Muscle layer of colon (tissue), 2 donors: Measurements from ENCODE around the gene IFT20.
"Not testable (repeated sequence)": the region's sequence is repeated elsewhere in the genome, so short reads cannot be mapped to it uniquely, and the experiment has no call there.

Experiments used
- H3K27ac ChIP-seq: one replicate; pipeline ENCODE4 v1.7.0; 2013; ENCODE audit warnings: low read depth, mild to moderate bottlenecking, low read length, moderate library complexity
- H3K27me3 ChIP-seq, 2 donors: one replicate each; pipeline ENCODE4 v1.7.0; 2013; ENCODE audit warnings: low read length in 2 of 2, mild to moderate bottlenecking in 2 of 2; ENCODE audit not compliant: insufficient read depth in 2 of 2, control insufficient read depth in 1 of 2
- H3K36me3 ChIP-seq: one replicate; pipeline ENCODE4 v1.7.0; 2013; ENCODE audit warnings: mild to moderate bottlenecking, low read length; ENCODE audit not compliant: insufficient read depth
- H3K4me1 ChIP-seq: one replicate; pipeline ENCODE4 v1.7.0; 2013; ENCODE audit warnings: mild to moderate bottlenecking, low read length; ENCODE audit not compliant: insufficient read depth
- H3K4me3 ChIP-seq, 2 donors: one replicate each; pipeline ENCODE4 v1.7.0; 2013; ENCODE audit warnings: low read length in 2 of 2, low read depth in 1 of 2, mild to moderate bottlenecking in 1 of 2, moderate library complexity in 1 of 2
- H3K9ac ChIP-seq: one replicate; pipeline ENCODE4 v1.7.0; 2013; ENCODE audit warnings: low read length
- H3K9me3 ChIP-seq: one replicate; pipeline ENCODE4 v1.7.0; 2013; ENCODE audit warnings: mild to moderate bottlenecking, low read length
- donor health status: abdominal sarcoma.
- donor health status: Adenocarcinoma of cecum.

IFT20 gene

GRCh38 chr17:28317966-28318758 is 17.1 kb downstream of the IFT20 start:
- Histone ChIP-seq H3K27me3 (no peaks in the 10 kb centered on the region), H3K36me3 (no peaks in the 10 kb centered on the region), H3K4me1 (peaks cover 15% of the 10 kb centered on the region), H3K27ac (no peak overlapping the region), H3K9ac (no peak overlapping the region), H3K4me3 (peak overlapping the region; percentile 64 to 78), H3K9me3 (no peaks in the 10 kb centered on the region)

- Histone ChIP-seq H3K36me3 (no peaks in the 10 kb centered on the region), H3K4me3 (no peak overlapping the region), H3K4me1 (peaks cover 15% of the 10 kb centered on the region), H3K9me3 (no peaks in the 10 kb centered on the region), H3K9ac (no peak overlapping the region), H3K27ac (no peak overlapping the region), H3K27me3 (no peaks in the 10 kb centered on the region)
Measured at GRCh38 chr17:28317099-28317965, 17.9 kb downstream of the IFT20 start.

DNA sequence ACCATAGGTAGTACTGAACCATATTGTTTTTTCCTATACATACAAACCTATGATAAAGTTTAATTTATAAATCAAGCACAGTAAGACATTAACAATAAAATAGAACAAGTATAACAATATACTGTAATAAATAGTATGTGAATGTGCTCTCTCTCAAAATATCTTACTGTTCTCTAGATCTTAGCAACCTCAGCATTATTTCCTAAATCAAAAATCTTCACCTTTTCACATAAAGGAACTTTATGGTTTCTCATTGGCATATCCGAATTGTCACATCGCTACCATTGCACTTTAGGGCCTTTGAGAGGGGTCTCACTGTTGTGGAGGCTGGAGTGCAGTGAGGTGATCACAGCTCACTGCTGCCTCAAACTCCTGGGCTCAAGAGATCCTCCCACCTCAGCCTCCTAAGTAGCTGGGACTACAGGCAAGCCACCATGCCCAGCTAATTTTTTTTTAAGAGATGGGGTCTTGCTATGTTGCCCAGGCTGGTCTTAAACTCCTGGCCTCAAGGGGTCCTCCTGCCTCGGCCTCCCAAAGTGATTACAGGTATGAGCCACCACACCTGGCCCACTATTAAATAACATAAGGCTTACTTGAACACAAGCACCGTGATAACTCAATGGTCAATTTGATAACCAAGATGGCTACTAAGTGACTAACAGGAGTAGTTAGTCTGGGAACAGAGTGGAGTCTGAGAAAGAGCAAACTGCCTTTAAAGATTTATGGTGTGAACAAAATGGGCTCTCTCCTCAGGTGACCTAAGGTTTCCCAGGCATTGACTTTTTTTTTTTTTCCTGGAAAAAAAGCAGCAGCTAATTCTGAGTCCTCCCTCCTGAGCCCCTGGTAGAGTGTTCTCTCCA is 19.2 kb downstream of the IFT20 start:
- no peaks in the 10 kb centered on the region for H3K36me3 ChIP-seq
- no peak overlapping the region for H3K27ac ChIP-seq
- H3K9me3 ChIP-seq: no peaks in the 10 kb centered on the region
- H3K9ac ChIP-seq: no peak overlapping the region
- peaks cover 15% of the 10 kb centered on the region for H3K4me1 ChIP-seq
- no peak overlapping the region for H3K4me3 ChIP-seq
- no peaks in the 10 kb centered on the region for H3K27me3 ChIP-seq

DNA sequence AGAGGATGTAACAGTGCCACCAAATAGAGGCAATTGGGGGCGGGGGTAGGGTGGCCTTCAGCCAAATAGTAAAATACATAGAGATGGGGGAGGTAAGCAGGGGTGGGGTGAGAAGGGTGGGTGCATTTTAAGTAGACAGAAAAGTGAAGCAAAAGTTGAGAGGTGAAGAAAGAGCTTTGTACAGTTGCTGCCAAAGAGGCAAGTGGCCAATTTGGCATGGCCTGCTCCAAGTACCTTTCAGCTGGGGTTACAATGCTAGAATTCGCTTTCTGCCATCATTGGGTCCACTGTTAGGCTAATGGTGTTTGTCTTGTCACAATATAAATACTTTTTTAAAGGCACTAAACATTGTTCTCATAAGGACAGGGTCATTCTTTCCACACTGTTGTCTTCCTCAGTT is 21.4 kb downstream of the IFT20 start:
- Histone ChIP-seq H3K27me3 (no peaks in the 10 kb centered on the region), H3K4me3 (no peak overlapping the region), H3K27ac (no peak overlapping the region), H3K9ac (no peak overlapping the region), H3K36me3 (no peaks in the 10 kb centered on the region), H3K4me1 (peaks cover 9% of the 10 kb centered on the region), H3K9me3 (no peaks in the 10 kb centered on the region)

DNA sequence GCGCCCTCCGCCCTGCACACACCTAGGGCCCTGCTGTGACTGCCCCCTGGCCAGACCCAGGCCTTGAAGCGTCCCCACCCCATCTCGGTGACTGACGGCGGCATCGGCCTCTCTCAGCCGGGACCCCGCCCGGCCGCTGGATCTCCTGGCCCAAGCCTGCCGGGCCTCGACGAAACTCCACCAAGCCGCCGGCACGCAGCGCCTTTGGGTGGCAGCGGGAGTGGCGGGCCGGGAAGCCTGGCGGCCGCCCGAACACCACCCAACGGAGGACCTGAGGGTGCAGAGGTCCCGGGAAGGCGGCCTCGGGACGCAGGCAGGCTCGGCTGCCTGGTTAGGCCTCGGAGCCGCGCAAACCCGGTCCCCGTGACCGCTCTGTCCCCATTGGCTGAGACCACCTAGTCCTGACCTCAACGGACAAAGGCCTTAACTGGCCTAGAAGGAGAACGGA is 28.3 kb downstream of the IFT20 start:
- no peak overlapping the region for H3K9ac ChIP-seq
- peaks cover 0 to 9% of the 10 kb centered on the region in 2 donors for H3K27me3 ChIP-seq
- no peaks in the 10 kb centered on the region for H3K4me1 ChIP-seq
- no peaks in the 10 kb centered on the region for H3K9me3 ChIP-seq
- no peaks in the 10 kb centered on the region for H3K36me3 ChIP-seq
- no peak overlapping the region for H3K4me3 ChIP-seq
- no peak overlapping the region for H3K27ac ChIP-seq

DNA sequence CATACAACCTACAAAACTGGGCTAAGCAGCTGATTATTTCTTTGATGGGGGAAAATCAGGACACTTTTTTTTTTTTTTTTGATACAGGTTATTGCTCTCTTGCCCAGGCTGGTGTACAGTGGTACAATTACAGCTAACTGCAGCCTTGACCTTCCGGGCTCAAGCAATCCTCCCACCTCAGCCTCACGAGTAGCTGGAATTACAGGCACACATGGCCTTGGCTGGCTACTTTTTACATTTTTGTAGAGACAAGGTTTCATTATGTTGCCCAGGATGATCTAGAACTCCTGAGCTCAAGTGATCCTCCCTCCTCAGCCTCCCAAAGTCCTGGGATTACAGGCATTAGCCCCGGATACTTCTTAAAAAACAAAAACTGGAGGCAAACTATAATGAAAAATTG is 36.8 kb downstream of the IFT20 start:
- Histone ChIP-seq H3K4me1 (no peaks in the 10 kb centered on the region), H3K9me3 (no peaks in the 10 kb centered on the region), H3K4me3 (no peak overlapping the region), H3K36me3 (no peaks in the 10 kb centered on the region), H3K9ac (no peak overlapping the region), H3K27me3 (no peaks in the 10 kb centered on the region), H3K27ac (no peak overlapping the region)

DNA sequence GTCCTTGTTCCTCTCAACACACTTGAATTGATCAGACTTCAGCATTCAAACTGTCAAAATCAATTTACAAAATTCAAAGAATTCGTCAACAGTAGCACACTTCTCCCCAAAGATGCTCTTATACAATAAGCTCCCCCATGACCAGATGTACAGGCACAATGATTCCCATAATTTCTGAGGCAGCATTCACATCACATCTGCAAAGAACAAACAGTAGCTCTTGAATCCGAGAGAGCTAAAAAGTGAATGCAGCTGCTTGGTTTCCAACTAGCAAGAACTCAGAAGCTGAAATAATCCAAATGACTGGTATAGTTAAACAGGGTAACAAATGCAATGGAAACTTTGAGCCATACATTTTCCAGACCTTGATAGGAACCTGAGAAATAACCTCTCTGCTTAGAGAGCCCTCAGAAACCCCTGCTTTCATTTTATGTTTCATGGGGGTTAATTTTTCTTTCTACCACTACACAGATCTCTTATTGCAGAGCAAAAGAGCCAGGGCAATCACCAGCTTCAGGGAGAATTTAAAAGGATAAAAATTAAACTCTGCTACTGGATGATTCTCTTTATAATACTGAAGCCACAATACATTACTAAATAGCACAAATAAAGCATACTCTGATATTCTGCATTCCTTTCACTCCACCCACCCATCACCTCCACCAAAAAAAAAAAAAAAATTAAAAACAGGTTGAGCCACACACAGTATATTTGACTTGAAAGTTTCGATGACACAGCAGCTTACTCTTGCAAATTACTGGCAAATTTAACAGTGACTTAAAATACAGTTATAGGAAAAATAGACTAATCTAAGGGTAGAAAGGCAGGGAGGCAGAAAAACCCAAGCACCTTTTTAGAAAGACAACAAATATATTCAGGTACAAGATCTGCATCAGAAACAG is 39.3 kb downstream of the IFT20 start:
- Histone ChIP-seq H3K36me3 (no peaks in the 10 kb centered on the region), H3K4me3 (no peak overlapping the region), H3K9me3 (no peaks in the 10 kb centered on the region), H3K4me1 (no peaks in the 10 kb centered on the region), H3K27me3 (no peaks in the 10 kb centered on the region), H3K9ac (no peak overlapping the region), H3K27ac (no peak overlapping the region)

- H3K9ac ChIP-seq: no peak overlapping the region
- H3K27me3 ChIP-seq: no peaks in the 10 kb centered on the region
- no peaks in the 10 kb centered on the region for H3K36me3 ChIP-seq
- H3K4me1 ChIP-seq: no peaks in the 10 kb centered on the region
- no peak overlapping the region for H3K27ac ChIP-seq
- H3K9me3 ChIP-seq: no peaks in the 10 kb centered on the region
- H3K4me3 ChIP-seq: no peak overlapping the region
Measured at GRCh38 chr17:28293994-28294393, 41.3 kb downstream of the IFT20 start.

- not testable (repeated sequence) for H3K9ac ChIP-seq, H3K36me3 ChIP-seq, H3K27me3 ChIP-seq, H3K4me3 ChIP-seq, H3K4me1 ChIP-seq, H3K9me3 ChIP-seq, H3K27ac ChIP-seq
Measured at GRCh38 chr17:28292878-28293277, 42.4 kb downstream of the IFT20 start.

DNA sequence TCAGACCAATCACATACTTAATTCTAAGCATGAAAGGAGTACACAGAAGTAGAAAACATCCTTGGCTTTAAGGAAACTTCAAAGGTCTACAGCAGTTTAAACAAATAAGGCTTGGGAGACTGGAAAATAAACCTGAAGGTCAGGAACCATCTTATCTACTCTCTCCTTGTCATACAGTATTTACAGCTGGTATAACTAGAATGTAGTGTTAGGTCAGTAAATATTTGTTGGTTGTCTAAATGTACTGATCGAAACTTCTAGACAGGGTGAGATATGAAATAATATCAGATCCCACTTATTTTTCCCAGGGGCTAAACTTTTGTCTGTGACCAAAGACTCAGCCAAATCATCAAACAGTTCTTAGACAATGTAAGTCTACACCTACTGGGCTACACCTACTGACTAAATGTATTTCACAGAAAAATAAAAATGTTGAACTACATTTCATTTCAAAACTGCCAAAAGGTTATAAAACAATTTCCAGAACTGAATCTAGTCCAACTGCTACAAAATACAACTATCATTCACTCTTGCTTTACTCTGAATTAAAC is 43.4 kb downstream of the IFT20 start:
- Histone ChIP-seq H3K27me3 (no peaks in the 10 kb centered on the region), H3K27ac (no peak overlapping the region), H3K36me3 (no peaks in the 10 kb centered on the region), H3K9me3 (no peaks in the 10 kb centered on the region), H3K4me3 (no peak overlapping the region), H3K9ac (no peak overlapping the region), H3K4me1 (no peaks in the 10 kb centered on the region)
